Heart right ventricle (tissue), 16 donors: ENCODE data around the gene BAZ1B. TPM values are rescaled to one million over a fixed set of nuclear protein-coding genes. Genes with fewer than 3 reads are reported as not detected.

Experiments
- ATAC-seq, 8 donors: fragments of 200-7000 bp; cut with Tn5 transposase; one replicate each; pipeline ENCODE4 v1.9.1; 2020; ENCODE audit warnings: mild to moderate bottlenecking in 8 of 8, moderate library complexity in 8 of 8, moderate number of reproducible peaks in 1 of 8
- DNase-seq, 2 donors: peaks; one replicate each; pipeline ENCODE4 v3.0.0-alpha.2; 2020
- H3K27ac ChIP-seq, 10 donors: fragments of 200-600 bp; sonication (generic) in 2 of 10; one replicate each; pipeline versions ENCODE4 v1.5.0 to v1.8.0; 2020 to 2022; ENCODE audit warnings: mild to moderate bottlenecking in 3 of 10
- H3K27me3 ChIP-seq, 7 donors: fragments of 200-600 bp; one replicate each; pipeline ENCODE4 v1.8.0; 2021 to 2022; ENCODE audit warnings: mild to moderate bottlenecking in 2 of 7
- H3K36me3 ChIP-seq, 9 donors: fragments of 200-600 bp; sonication (generic) in 1 of 9; one replicate each; pipeline versions ENCODE4 v1.5.0 to v1.8.0; 2020 to 2022; ENCODE audit warnings: mild to moderate bottlenecking in 2 of 9
- H3K4me1 ChIP-seq, 9 donors: fragments of 200-600 bp; sonication (generic) in 1 of 9; one replicate each; pipeline versions ENCODE4 v1.5.0 to v1.8.0; 2020 to 2022; ENCODE audit warnings: mild to moderate bottlenecking in 4 of 9
- H3K4me3 ChIP-seq, 10 donors: fragments of 200-600 bp; sonication (generic) in 2 of 10; one replicate each; pipeline versions ENCODE4 v1.5.0 to v1.8.0; 2020 to 2022; ENCODE audit warnings: mild to moderate bottlenecking in 7 of 10, moderate library complexity in 2 of 10
- H3K9me3 ChIP-seq, 11 donors: fragments of 200-600 bp in 10 of 11; sonication (generic) in 2 of 11; one replicate each; pipeline versions ENCODE4 v1.5.0 to v1.8.0; 2013 to 2022; ENCODE audit warnings: mild to moderate bottlenecking in 2 of 11, control low read depth in 1 of 11, moderate library complexity in 1 of 11
- CTCF ChIP-seq, 9 donors: fragments of 200-600 bp; sonication (generic) in 2 of 9; IDR thresholded peaks; one replicate each; pipeline versions ENCODE4 v1.5.0 to v1.8.0; 2021 to 2022; ENCODE audit warnings: antibody characterized with exemption in 9 of 9, mild to moderate bottlenecking in 5 of 9, moderate library complexity in 1 of 9
- WGBS, 2 donors: extraction: QIAGEN DNeasy Blood & Tissue Kit; methylation state at CpG; one replicate each; pipeline ENCODE4 v1.1.7; 2013; ENCODE audit warnings: inconsistent platforms in 1 of 2; 5-methylcytosine and 5-hydroxymethylcytosine counted together
- intact Hi-C, 10 donors: fragments of 100-400 bp; cut with DNase I; formaldehyde crosslinking; loops; one replicate each; pipeline versions ENCODE4 v1.11.1 to v1.14.2; 2022
- polyA plus RNA-seq, 2 donors: library from polyadenylated mRNA; stranded (reverse); fragments of 200-250 nt; gene quantifications; one replicate each; pipeline ENCODE4 v1.2.3, GENCODE V29; 2013
- total RNA-seq, 10 donors: library from RNA; stranded (reverse); fragmentation: NEBNext Ultra II Directional in 3 of 10; extraction: Animal tissue kit (Norgen Biotek cat#: 25700) in 3 of 10; gene quantifications; one replicate each; pipeline versions ENCODE4 v1.2.1 to v1.2.4, GENCODE V29; 2021 to 2023
- donor health status: Arrhythmogenic right ventricular cardiomyopathy.
- donor health status: ischemic (EF 13 %, LVEDD 7.1; RV severe dilation, severe dysfunction).
- donor health status: healthy with polysubstance abuse.
- donor health status: DM: no; HTN: yes; CAD: no.
- donor health status: DM: no; HTN: no; CAD: no.
- donor health status: ischemic (EF 25% LVEDD 6.9; RV normal size, moderate dysfunction).
- donor health status: ischemic (EF 25% LVEDD 5.7; RV mildly dilated, moderate dysfunction).
- donor health status: healthy.
- donor health status: DM: yes; HTN: yes; CAD: no.
- donor health status: Ischemic cardiomyopathy.
- donor health status: ischemic (EF 35%, LVEDD 5.7; RV mildly dilated, moderate dysfunction).
- donor health status: nonischemic (EF 11% LVEDD 7.7; RV severe dilation, severe dysfunction).
- donor health status: DM: yes; HTN: yes; CAD: no.
- donor health status: PGD.
- donor health status: ischemic (EF 29% LVEDD 5.4; RV normal size, mild dysfunction).
- donor health status: nonischemic (EF 23%, LVEDD 6.1; RV moderate dilation, normal function).

The BAZ1B gene
- total and polyA plus RNA-seq, 12 donors: 11.7 to 49.9 (median 39.5) TPM

GRCh38 chr7:73435471-73436009 lies 86.6 kb downstream of the BAZ1B start:
- TF ChIP-seq CTCF (IDR thresholded peaks at IDR 0.05): no peak
- intact Hi-C loops: loop anchor here in 2 of 10 donors (5.0 to 10.0 kb wide), 2 partner anchors 93 to 121 kb away; no protein-coding TSS in a partner anchor
- ATAC-seq: peak in 1 of 8 donors; percentile 3
- Histone ChIP-seq H3K4me3 (no peak overlapping the region), H3K9me3 (no peaks in the 10 kb centered on the region), H3K27me3 (peaks cover 0 to 36% (median 26%) of the 10 kb centered on the region in 7 donors), H3K36me3 (peaks cover 0 to 20% (median under 1%) of the 10 kb centered on the region in 9 donors), H3K4me1 (peaks cover 0 to 13% (median 4%) of the 10 kb centered on the region in 9 donors), H3K27ac (no peak overlapping the region)
- no peak for DNase-seq
- WGBS, 2 donors: 73 to 82% methylated on average over 28 of the region's 28 CpGs

- ATAC-seq: no peak
- peaks cover 0 to 37% (median 26%) of the 10 kb centered on the region in 7 donors for H3K27me3 ChIP-seq
- intact Hi-C loops: loop anchor here in 2 of 10 donors (5.0 to 10.0 kb wide), 2 partner anchors 92 to 120 kb away; no protein-coding TSS in a partner anchor
These were observed 87.4 kb downstream of the BAZ1B start for GRCh38 chr7:73434701-73435069.

GRCh38 chr7:73433924-73434700 lies 88.0 kb downstream of the BAZ1B start:
- no peak for DNase-seq
- Histone ChIP-seq H3K9me3 (no peaks in the 10 kb centered on the region), H3K27ac (no peak overlapping the region), H3K4me1 (peaks cover 0 to 13% (median 4%) of the 10 kb centered on the region in 9 donors), H3K4me3 (peak overlapping the region in 8 of 10 donors; percentile 26 to 48 (median 42)), H3K27me3 (peaks cover 0 to 42% (median 31%) of the 10 kb centered on the region in 7 donors), H3K36me3 (peaks cover 0 to 6% (median 0%) of the 10 kb centered on the region in 9 donors)
- intact Hi-C loops: loop anchor here in 1 of 10 donors (10.0 kb wide), 1 partner anchor 119 kb away; no protein-coding TSS in a partner anchor
- WGBS, 2 donors: 30 to 34% methylated on average over 96 to 110 of the region's 110 CpGs
- ATAC-seq: peak in 2 of 8 donors; percentile 5 to 13
- no peak for TF ChIP-seq CTCF (IDR thresholded peaks at IDR 0.05)

More at GRCh38 chr7:73434701-73435069, 87.4 kb downstream of the BAZ1B start:
- peaks cover 0 to 11% (median 0%) of the 10 kb centered on the region in 9 donors for H3K36me3 ChIP-seq
- 95 to 96% methylated on average over 26 of the region's 26 CpGs for WGBS, 2 donors
- TF ChIP-seq CTCF (IDR thresholded peaks at IDR 0.05): no peak
- peaks cover 0 to 13% (median 4%) of the 10 kb centered on the region in 9 donors for H3K4me1 ChIP-seq
- H3K9me3 ChIP-seq: no peaks in the 10 kb centered on the region
- H3K4me3 ChIP-seq: no peak overlapping the region
- DNase-seq: no peak
- no peak overlapping the region for H3K27ac ChIP-seq

GRCh38 chr7:73432676-73433075 lies 89.4 kb downstream of the BAZ1B start:
- H3K36me3 ChIP-seq: no peaks in the 10 kb centered on the region
- no peak for TF ChIP-seq CTCF (IDR thresholded peaks at IDR 0.05)
- H3K4me1 ChIP-seq: peaks cover 0 to 7% (median 4%) of the 10 kb centered on the region in 9 donors
- DNase-seq: no peak
- no peak for ATAC-seq
- H3K4me3 ChIP-seq: no peak overlapping the region
- intact Hi-C loops: loop anchor here in 1 of 10 donors (10.0 kb wide), 1 partner anchor 118 kb away; no protein-coding TSS in a partner anchor
- H3K27me3 ChIP-seq: peaks cover 0 to 50% (median 36%) of the 10 kb centered on the region in 7 donors
- H3K27ac ChIP-seq: no peak overlapping the region
- 87 to 88% methylated on average over 11 of the region's 11 CpGs for WGBS, 2 donors
- no peaks in the 10 kb centered on the region for H3K9me3 ChIP-seq
